Gastrocnemius medialis (tissue), 4 donors: ENCODE results near the gene ADARB2. TPM values are rescaled to one million over a fixed set of nuclear protein-coding genes. Genes with fewer than 3 reads are reported as not detected.

Experiments
- ATAC-seq, 2 donors: fragments of 150-250 bp; one replicate each; pipeline ENCODE4 v1.9.1; 2016
- DNase-seq, 2 donors: peaks; one replicate each; pipeline ENCODE4 v3.0.0-alpha.2; 2019
- H3K27ac ChIP-seq, 4 donors: fragments of 200-600 bp; sonication (generic); 1 replicate in 1 of 4; 2 replicates in 3 of 4; pipeline ENCODE4 v1.5.1; 2016 to 2018; ENCODE audit warnings: mild to moderate bottlenecking in 2 of 4, moderate library complexity in 1 of 4
- H3K27me3 ChIP-seq, 3 donors: fragments of 200-600 bp; sonication (generic) in 2 of 3; 1 replicate in 1 of 3; 2 replicates in 2 of 3; pipeline versions ENCODE4 v1.5.1 to v1.6.0; 2016 to 2019; ENCODE audit warnings: mild to moderate bottlenecking in 1 of 3, moderate library complexity in 1 of 3
- H3K36me3 ChIP-seq, 2 donors: fragments of 200-600 bp; sonication (generic) in 1 of 2; one replicate each; pipeline ENCODE4 v1.5.1; 2017 to 2018
- H3K4me1 ChIP-seq, 2 donors: fragments of 200-600 bp; sonication (generic) in 1 of 2; one replicate each; pipeline ENCODE4 v1.5.1; 2016 to 2017; ENCODE audit warnings: mild to moderate bottlenecking in 2 of 2
- H3K4me3 ChIP-seq, 4 donors: fragments of 200-600 bp; sonication (generic) in 3 of 4; 1 replicate in 1 of 4; 2 replicates in 3 of 4; pipeline ENCODE4 v1.5.1; 2016 to 2019; ENCODE audit warnings: mild to moderate bottlenecking in 2 of 4
- H3K9me3 ChIP-seq, 3 donors: fragments of 200-600 bp; sonication (generic) in 2 of 3; 1 replicate in 1 of 3; 2 replicates in 2 of 3; pipeline ENCODE4 v1.5.1; 2016 to 2019
- POLR2A ChIP-seq, 2 donors: fragments of 450-650 bp; IDR thresholded peaks; one replicate each; pipeline ENCODE4 v1.6.1; 2017; ENCODE audit warnings: antibody characterized with exemption in 2 of 2, mild to moderate bottlenecking in 2 of 2, moderate library complexity in 2 of 2
- in situ Hi-C, 4 donors: fragments of 200-750 bp; cut with MboI; loops; one replicate each; pipeline versions ENCODE4 v1.15.0 to v1.8.0; 2017; ENCODE audit warnings: low sequenced_read_pairs in 4 of 4
- intact Hi-C: fragments of 100-400 bp; cut with DNase I; formaldehyde crosslinking; loops from one replicate; pipeline ENCODE4 v1.15.1; 2023; ENCODE audit warnings: low total_unique reads
- total RNA-seq, 4 donors: library from RNA; depleted of rRNA; stranded (reverse); fragments of >200 nt; gene quantifications; one replicate each; pipeline versions ENCODE4 v1.1.0 to v1.2.3, GENCODE V29; 2016
- TF ChIP-seq, protein P1 (sequence below), 5 experiments: fragments of 450-650 bp in 3 of 5; fragments of 200-600 bp in 2 of 5; sonication (generic) in 2 of 5; IDR thresholded peaks in 4 of 5; conservative IDR thresholded peaks in 1 of 5; 1 replicate in 4 of 5; 2 replicates in 1 of 5; pipeline ENCODE4 v1.5.1; 2016 to 2019; ENCODE audit warnings: antibody characterized with exemption in 5 of 5, mild to moderate bottlenecking in 3 of 5, moderate library complexity in 3 of 5

ADARB2 gene
- total RNA-seq, 4 donors from 2014 or later, result 0.07 to 0.87 (median 0.10) TPM

DNA sequence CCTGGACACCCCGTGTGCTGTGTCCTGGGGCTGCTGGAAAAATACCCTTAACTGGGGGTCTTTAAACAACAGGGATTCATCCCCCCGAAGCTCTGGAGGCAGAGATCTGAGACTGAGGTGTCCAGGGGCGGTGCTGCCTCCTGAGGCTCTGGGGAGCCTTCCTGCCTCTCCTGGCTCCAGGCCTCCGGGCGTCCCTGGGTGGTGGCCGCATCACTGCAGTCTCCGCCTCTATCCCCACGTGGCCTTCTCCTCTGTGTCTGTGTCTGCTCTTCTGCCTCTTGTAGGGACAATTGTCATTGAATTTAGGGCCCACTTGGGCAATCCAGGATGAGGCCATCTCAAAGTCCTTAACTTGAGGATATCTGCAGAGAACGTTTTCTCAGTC is 464.6 kb downstream of the ADARB2 start:
- in situ Hi-C loops (no loop called here), intact Hi-C loops (no loop called here)
- TF ChIP-seq, protein P1, sequence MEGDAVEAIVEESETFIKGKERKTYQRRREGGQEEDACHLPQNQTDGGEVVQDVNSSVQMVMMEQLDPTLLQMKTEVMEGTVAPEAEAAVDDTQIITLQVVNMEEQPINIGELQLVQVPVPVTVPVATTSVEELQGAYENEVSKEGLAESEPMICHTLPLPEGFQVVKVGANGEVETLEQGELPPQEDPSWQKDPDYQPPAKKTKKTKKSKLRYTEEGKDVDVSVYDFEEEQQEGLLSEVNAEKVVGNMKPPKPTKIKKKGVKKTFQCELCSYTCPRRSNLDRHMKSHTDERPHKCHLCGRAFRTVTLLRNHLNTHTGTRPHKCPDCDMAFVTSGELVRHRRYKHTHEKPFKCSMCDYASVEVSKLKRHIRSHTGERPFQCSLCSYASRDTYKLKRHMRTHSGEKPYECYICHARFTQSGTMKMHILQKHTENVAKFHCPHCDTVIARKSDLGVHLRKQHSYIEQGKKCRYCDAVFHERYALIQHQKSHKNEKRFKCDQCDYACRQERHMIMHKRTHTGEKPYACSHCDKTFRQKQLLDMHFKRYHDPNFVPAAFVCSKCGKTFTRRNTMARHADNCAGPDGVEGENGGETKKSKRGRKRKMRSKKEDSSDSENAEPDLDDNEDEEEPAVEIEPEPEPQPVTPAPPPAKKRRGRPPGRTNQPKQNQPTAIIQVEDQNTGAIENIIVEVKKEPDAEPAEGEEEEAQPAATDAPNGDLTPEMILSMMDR (IDR thresholded peaks at IDR 0.05 in 4 of 5, conservative IDR thresholded peaks at IDR 0.05 in 1 of 5), result no peak
- TF ChIP-seq POLR2A (IDR thresholded peaks at IDR 0.05), result no peak
- ATAC-seq (no peak), DNase-seq (no peak)
- Histone ChIP-seq H3K4me1 (no peaks in the 10 kb centered on the region), H3K9me3 (no peaks in the 10 kb centered on the region), H3K36me3 (no peaks in the 10 kb centered on the region), H3K4me3 (no peak overlapping the region), H3K27ac (no peak overlapping the region), H3K27me3 (no peaks in the 10 kb centered on the region)

DNA sequence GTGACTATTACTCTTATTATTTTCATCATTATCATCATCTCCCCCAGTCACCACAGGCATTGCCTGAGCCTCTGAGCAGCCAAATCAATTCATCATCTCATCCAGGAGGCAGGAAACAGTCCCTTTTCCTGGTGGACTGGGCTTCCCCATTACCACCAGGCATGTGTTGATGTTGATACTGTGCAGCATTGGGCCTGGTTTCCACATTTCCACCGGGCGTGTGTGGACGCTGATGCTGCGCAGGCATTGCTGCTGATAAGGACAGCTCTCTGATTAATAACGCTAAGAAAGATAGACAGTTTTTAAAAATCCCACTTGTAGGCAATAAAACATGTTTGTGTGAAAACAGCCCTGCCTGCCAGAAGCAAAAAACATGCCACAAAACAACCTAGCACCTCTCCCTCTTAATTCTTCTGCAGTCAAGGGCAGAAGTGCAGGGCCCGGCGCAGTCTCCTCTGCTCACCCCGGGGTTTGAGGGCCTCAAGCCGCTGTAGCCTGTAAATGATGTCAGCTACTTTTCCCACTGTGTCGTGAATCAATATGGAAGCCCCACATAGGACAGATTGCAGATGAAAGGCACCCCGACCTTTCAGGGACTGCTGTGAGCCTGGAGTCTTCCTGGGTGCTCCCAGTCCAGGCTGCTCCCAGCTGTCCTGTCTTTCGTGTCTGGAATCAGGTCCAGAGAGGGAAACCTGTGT is 465.1 kb downstream of the ADARB2 start:
- H3K4me3 ChIP-seq, result no peak overlapping the region
- no peaks in the 10 kb centered on the region for H3K9me3 ChIP-seq
- in situ Hi-C loops (no loop called here), intact Hi-C loops (no loop called here)
- DNase-seq, result no peak
- no peak for TF ChIP-seq POLR2A (IDR thresholded peaks at IDR 0.05)
- TF ChIP-seq, protein P1 (IDR thresholded peaks at IDR 0.05 in 4 of 5, conservative IDR thresholded peaks at IDR 0.05 in 1 of 5), result no peak
- no peaks in the 10 kb centered on the region for H3K27me3 ChIP-seq
- no peaks in the 10 kb centered on the region for H3K36me3 ChIP-seq
- no peak for ATAC-seq
- no peaks in the 10 kb centered on the region for H3K4me1 ChIP-seq
- H3K27ac ChIP-seq, result no peak overlapping the region

DNA sequence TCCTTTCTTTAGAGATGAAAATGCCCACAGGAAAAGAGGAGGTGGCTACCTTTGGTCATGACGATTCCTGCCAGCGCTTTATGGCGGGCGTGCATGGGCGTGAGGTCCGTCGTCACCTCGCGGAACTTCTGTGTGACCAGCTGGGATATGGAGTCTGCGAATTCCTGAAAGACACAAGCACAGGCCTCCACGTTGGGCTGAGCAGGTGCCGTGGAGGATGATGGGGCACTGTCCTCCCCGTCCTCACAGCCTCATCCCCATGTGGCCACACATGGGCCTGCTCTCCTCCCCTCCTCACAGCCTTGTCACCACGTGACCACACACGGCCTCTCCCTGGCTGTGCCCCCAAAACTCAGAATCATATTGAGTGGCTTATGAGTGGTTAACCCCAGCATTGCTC is 466.4 kb downstream of the ADARB2 start:
- Histone ChIP-seq H3K4me3 (no peak overlapping the region), H3K27ac (no peak overlapping the region), H3K9me3 (no peaks in the 10 kb centered on the region), H3K4me1 (no peaks in the 10 kb centered on the region), H3K36me3 (no peaks in the 10 kb centered on the region), H3K27me3 (no peaks in the 10 kb centered on the region)
- TF ChIP-seq POLR2A (IDR thresholded peaks at IDR 0.05), result no peak
- TF ChIP-seq, protein P1 (IDR thresholded peaks at IDR 0.05 in 4 of 5, conservative IDR thresholded peaks at IDR 0.05 in 1 of 5), result no peak
- ATAC-seq (no peak), DNase-seq (no peak)
- intact Hi-C loops, result no loop called here
- in situ Hi-C loops, result no loop called here

DNA sequence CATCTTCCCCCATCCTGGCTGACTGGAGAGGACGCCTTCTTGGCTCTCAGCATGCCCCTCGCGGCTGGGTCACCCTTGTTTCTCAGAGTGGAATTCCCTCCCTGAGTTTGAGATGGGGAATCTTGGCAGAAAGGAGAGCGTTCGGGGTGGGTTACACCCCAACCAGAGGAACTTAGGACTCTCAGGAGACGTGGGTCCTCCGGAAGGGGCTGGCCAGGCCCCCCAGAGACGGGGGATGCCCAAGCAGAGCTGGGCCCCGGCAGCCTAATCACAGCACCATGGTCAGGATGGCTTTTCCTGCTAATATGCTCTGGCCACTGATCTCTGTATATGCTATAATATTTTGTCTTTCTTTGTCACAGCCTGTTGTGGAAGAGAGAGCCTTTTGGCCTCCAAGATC is 466.8 kb downstream of the ADARB2 start:
- no peaks in the 10 kb centered on the region for H3K9me3 ChIP-seq
- no peak for ATAC-seq
- intact Hi-C loops, result no loop called here
- no peak overlapping the region for H3K27ac ChIP-seq
- DNase-seq, result no peak
- in situ Hi-C loops, result no loop called here
- no peak overlapping the region for H3K4me3 ChIP-seq
- no peaks in the 10 kb centered on the region for H3K36me3 ChIP-seq
- TF ChIP-seq, protein P1 (IDR thresholded peaks at IDR 0.05 in 4 of 5, conservative IDR thresholded peaks at IDR 0.05 in 1 of 5), result no peak
- TF ChIP-seq POLR2A (IDR thresholded peaks at IDR 0.05), result no peak
- H3K4me1 ChIP-seq, result no peaks in the 10 kb centered on the region
- H3K27me3 ChIP-seq, result no peaks in the 10 kb centered on the region

DNA sequence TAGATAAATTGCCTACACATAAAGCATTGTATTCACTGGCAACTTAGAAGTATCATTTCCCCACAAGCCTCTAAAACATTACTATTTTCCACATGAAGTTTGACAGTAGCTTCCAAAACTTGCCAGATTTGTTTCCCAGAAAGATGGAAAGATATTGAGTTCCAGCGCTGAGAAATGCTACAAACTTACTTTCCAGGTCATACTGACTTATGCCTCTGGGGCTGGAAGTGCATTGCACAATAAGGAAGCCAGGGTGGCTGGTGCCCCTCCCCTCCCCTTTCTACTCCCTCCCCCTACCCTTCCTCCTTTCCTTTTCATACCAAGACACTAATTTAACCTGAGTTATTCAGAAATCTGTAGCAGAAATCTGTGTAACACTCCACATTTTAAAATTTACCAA is 468.5 kb downstream of the ADARB2 start:
- Histone ChIP-seq H3K27me3 (no peaks in the 10 kb centered on the region), H3K4me1 (no peaks in the 10 kb centered on the region), H3K9me3 (no peaks in the 10 kb centered on the region), H3K27ac (no peak overlapping the region), H3K4me3 (no peak overlapping the region), H3K36me3 (no peaks in the 10 kb centered on the region)
- in situ Hi-C loops (no loop called here), intact Hi-C loops (no loop called here)
- ATAC-seq (no peak), DNase-seq (no peak)
- TF ChIP-seq, protein P1 (IDR thresholded peaks at IDR 0.05 in 4 of 5, conservative IDR thresholded peaks at IDR 0.05 in 1 of 5), result no peak
- no peak for TF ChIP-seq POLR2A (IDR thresholded peaks at IDR 0.05)
